Suprapubic skin (tissue), 4 donors: ENCODE results near the gene KCNJ6. TPM values are rescaled to one million over a fixed set of nuclear protein-coding genes. Genes with fewer than 3 reads are reported as not detected.

ENCODE experiments used
- DNase-seq, 2 donors: peaks; one replicate each; pipeline ENCODE4 v3.0.0-alpha.2; 2019; ENCODE audit warnings: low spot score in 2 of 2
- H3K27ac ChIP-seq: fragments of 200-600 bp; sonication (generic); one replicate; pipeline ENCODE4 v1.5.1; 2019
- H3K27me3 ChIP-seq: fragments of 200-600 bp; sonication (generic); one replicate; pipeline ENCODE4 v1.5.1; 2019
- H3K36me3 ChIP-seq: fragments of 200-600 bp; sonication (generic); one replicate; pipeline ENCODE4 v1.5.1; 2019
- H3K4me1 ChIP-seq: fragments of 200-600 bp; sonication (generic); one replicate; pipeline ENCODE4 v1.5.1; 2019
- H3K4me3 ChIP-seq: fragments of 200-600 bp; sonication (generic); one replicate; pipeline ENCODE4 v1.5.1; 2019; ENCODE audit warnings: mild to moderate bottlenecking
- H3K9me3 ChIP-seq: fragments of 200-600 bp; sonication (generic); one replicate; pipeline ENCODE4 v1.5.1; 2019
- CTCF ChIP-seq, 2 donors: fragments of 200-600 bp in 1 of 2; fragments of 450-650 bp in 1 of 2; sonication (generic) in 1 of 2; IDR thresholded peaks; one replicate each; pipeline ENCODE4 v1.5.1; 2016 to 2019; ENCODE audit warnings: antibody characterized with exemption in 2 of 2, mild to moderate bottlenecking in 1 of 2, moderate library complexity in 1 of 2
- EP300 ChIP-seq: sonication (generic); formaldehyde crosslinking; IDR thresholded peaks from one replicate; pipeline ENCODE4 v1.6.1; 2017; ENCODE audit warnings: antibody characterized with exemption
- POLR2A ChIP-seq, 2 donors: fragments of 450-650 bp; IDR thresholded peaks; one replicate each; pipeline ENCODE4 v1.6.1; 2017; ENCODE audit warnings: antibody characterized with exemption in 2 of 2, mild to moderate bottlenecking in 2 of 2, moderate library complexity in 2 of 2
- POLR2AphosphoS5 ChIP-seq, 3 donors: sonication (generic); formaldehyde crosslinking; IDR thresholded peaks; one replicate each; pipeline ENCODE4 v1.6.1; 2017; ENCODE audit warnings: antibody characterized with exemption in 3 of 3
- WGBS: methylation state at CpG from one replicate; pipeline ENCODE4 v1.1.5; 2018; 5-methylcytosine and 5-hydroxymethylcytosine counted together
- total RNA-seq, 4 donors: library from RNA; depleted of rRNA; stranded (reverse); fragments of >200 nt; gene quantifications; one replicate each; pipeline ENCODE4 v1.1.0, GENCODE V29; 2016

The KCNJ6 gene
- total RNA-seq, 4 donors from 2014 or later: not detected

DNA sequence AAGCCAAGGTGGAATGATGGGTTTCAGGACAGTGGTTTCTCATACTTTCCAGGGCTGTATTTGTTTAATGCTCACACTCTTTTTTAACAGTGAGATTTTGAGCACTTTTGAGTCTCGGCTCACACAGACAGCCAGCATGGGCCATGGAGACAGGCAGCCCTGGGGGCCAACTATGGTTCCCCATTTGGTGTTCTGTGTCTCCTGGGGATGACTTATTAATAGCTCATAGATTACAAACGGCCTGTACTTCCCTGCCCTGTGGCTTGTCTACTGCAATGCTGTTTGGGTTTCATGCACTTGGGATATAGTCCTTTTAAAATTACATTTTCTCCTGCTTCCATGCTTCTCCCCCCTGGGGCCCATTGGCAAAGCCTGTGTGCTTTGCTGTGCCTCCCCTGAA lies 178.3 kb downstream of the KCNJ6 start:
- Histone ChIP-seq H3K4me1 (no peaks in the 10 kb centered on the region), H3K9me3 (no peaks in the 10 kb centered on the region), H3K27ac (no peak overlapping the region), H3K36me3 (no peaks in the 10 kb centered on the region), H3K27me3 (peaks cover 30% of the 10 kb centered on the region), H3K4me3 (no peak overlapping the region)
- TF ChIP-seq CTCF (IDR thresholded peaks at IDR 0.05) (no peak), POLR2A (IDR thresholded peaks at IDR 0.05) (no peak), EP300 (no peak), POLR2AphosphoS5 (IDR thresholded peaks at IDR 0.05) (no peak)
- WGBS: 46% methylated on average over 2 of the region's 2 CpGs
- no peak for DNase-seq

DNA sequence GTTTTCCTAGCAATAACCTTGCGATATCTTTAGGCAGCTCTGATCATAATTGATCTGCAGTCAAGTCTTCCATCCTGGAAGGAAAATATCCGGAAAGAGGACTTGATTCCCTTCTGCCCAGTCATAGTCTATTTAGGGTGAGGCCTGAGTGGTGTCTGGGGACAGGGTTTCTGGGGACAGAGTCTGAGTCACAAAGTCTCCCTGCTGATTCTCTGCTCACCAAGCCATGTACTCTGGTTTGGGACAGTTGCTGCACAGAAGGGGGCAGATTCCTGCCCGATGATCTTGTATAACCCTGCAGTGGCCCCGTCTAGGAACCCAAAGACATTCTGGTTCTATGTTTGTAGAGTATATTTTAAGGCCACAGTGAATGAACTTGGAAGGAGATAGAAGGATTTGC lies 178.8 kb downstream of the KCNJ6 start:
- Histone ChIP-seq H3K4me1 (no peaks in the 10 kb centered on the region), H3K9me3 (no peaks in the 10 kb centered on the region), H3K27ac (no peak overlapping the region), H3K4me3 (no peak overlapping the region), H3K27me3 (peaks cover 27% of the 10 kb centered on the region), H3K36me3 (no peaks in the 10 kb centered on the region)
- no peak for TF ChIP-seq EP300
- TF ChIP-seq POLR2AphosphoS5 (IDR thresholded peaks at IDR 0.05): no peak
- no peak for TF ChIP-seq POLR2A (IDR thresholded peaks at IDR 0.05)
- TF ChIP-seq CTCF (IDR thresholded peaks at IDR 0.05): no peak
- WGBS: 65% methylated on average over 4 of the region's 4 CpGs
- DNase-seq: no peak

DNA sequence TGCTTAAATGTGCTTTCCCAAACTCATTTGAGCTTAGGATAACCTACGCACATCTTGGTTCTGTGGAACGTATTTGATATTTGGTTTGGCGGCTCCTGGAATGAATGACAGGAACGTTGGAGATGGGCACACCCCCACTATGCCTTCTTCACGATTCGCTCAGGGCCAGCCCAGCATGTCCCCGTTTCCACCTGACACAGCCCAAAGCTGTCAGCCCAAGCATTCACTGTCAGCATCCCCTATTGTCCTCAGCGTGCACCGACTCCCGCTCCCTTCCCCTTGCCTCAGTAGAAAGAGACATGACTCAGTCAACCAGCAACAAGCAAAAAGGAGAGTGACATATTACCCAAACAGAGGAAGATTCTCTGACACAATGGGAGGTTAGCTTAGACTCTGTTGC lies 181.4 kb downstream of the KCNJ6 start:
- H3K4me1 ChIP-seq: no peaks in the 10 kb centered on the region
- no peak for TF ChIP-seq POLR2A (IDR thresholded peaks at IDR 0.05)
- TF ChIP-seq CTCF (IDR thresholded peaks at IDR 0.05): no peak
- no peak for TF ChIP-seq POLR2AphosphoS5 (IDR thresholded peaks at IDR 0.05)
- no peaks in the 10 kb centered on the region for H3K36me3 ChIP-seq
- no peaks in the 10 kb centered on the region for H3K9me3 ChIP-seq
- no peak overlapping the region for H3K27ac ChIP-seq
- H3K4me3 ChIP-seq: no peak overlapping the region
- peaks cover 23% of the 10 kb centered on the region for H3K27me3 ChIP-seq
- DNase-seq: no peak
- WGBS: 84% methylated on average over 10 of the region's 10 CpGs

DNA sequence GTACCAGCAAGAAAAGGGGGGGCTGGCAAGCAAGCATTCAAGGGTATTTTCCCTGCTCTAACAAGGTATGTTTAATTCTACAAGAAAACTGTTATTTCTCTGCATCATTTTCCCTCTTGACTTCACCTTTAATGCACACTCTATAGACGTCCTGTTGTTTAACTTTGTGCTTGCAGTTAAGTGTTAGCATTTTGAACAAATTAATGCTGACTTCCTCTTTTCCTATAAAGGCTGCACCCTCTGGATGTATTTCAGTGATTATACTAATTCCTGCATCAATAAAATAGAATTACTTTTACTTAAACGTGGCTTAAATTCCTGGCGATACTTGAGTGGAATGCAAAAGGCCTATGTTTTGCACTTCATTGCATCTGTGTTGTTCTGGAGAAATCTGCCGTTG lies 183.3 kb downstream of the KCNJ6 start:
- Histone ChIP-seq H3K4me3 (no peak overlapping the region), H3K27me3 (peaks cover 20% of the 10 kb centered on the region), H3K27ac (no peak overlapping the region), H3K4me1 (no peaks in the 10 kb centered on the region), H3K9me3 (no peaks in the 10 kb centered on the region), H3K36me3 (no peaks in the 10 kb centered on the region)
- 58% methylated on average over 4 of the region's 4 CpGs for WGBS
- no peak for DNase-seq
- TF ChIP-seq EP300 (no peak), CTCF (IDR thresholded peaks at IDR 0.05) (no peak), POLR2A (IDR thresholded peaks at IDR 0.05) (no peak), POLR2AphosphoS5 (IDR thresholded peaks at IDR 0.05) (no peak)

- Histone ChIP-seq H3K9me3 (no peaks in the 10 kb centered on the region), H3K27ac (no peak overlapping the region), H3K4me1 (no peaks in the 10 kb centered on the region), H3K27me3 (peaks cover 9% of the 10 kb centered on the region), H3K36me3 (no peaks in the 10 kb centered on the region), H3K4me3 (no peak overlapping the region)
- no peak for DNase-seq
- TF ChIP-seq POLR2A (IDR thresholded peaks at IDR 0.05) (no peak), POLR2AphosphoS5 (IDR thresholded peaks at IDR 0.05) (no peak), CTCF (IDR thresholded peaks at IDR 0.05) (no peak), EP300 (no peak)
- 80% methylated on average over 6 of the region's 6 CpGs for WGBS
Observed at GRCh38 chr21:37724201-37724600, 192.1 kb downstream of the KCNJ6 start.
